ENCODE measurements around the gene MED31.

- no peak for TF ChIP-seq CTCF (conservative IDR thresholded peaks at IDR 0.05)
- TF ChIP-seq EZH2 (IDR thresholded peaks at IDR 0.05; ENCODE audit: low read depth), result no peak
These were observed 33.7 kb upstream of the MED31 start for GRCh38 chr17:6684881-6685767.

Data from PC-9 (cell line).